Psoas muscle (tissue), 8 donors: ENCODE measurements around the gene CLCNKA. TPM values are rescaled to one million over a fixed set of nuclear protein-coding genes. Genes with fewer than 3 reads are reported as not detected.

Source experiments
- ATAC-seq, 4 donors: fragments of 200-7000 bp; cut with Tn5 transposase; one replicate each; pipeline ENCODE4 v1.9.1; 2020; ENCODE audit warnings: moderate library complexity in 3 of 4, mild to moderate bottlenecking in 2 of 4
- DNase-seq, 2 donors: peaks; one replicate each; pipeline ENCODE4 v3.0.0-alpha.2; 2020
- H3K27ac ChIP-seq: fragments of 200-600 bp; one replicate; pipeline ENCODE4 v1.8.0; 2022
- H3K27me3 ChIP-seq, 3 donors: fragments of 200-600 bp in 1 of 3; one replicate each; pipeline versions ENCODE4 v1.6.1 to v1.8.0; 2013 to 2022; ENCODE audit warnings: low read length in 2 of 3, mild to moderate bottlenecking in 2 of 3, moderate library complexity in 1 of 3; ENCODE audit not compliant: insufficient read depth in 3 of 3
- H3K36me3 ChIP-seq, 2 donors: fragments of 200-600 bp in 1 of 2; one replicate each; pipeline versions ENCODE4 v1.6.1 to v1.8.0; 2013 to 2022; ENCODE audit warnings: low read depth in 1 of 2, mild to moderate bottlenecking in 1 of 2, moderate library complexity in 1 of 2; ENCODE audit not compliant: insufficient read depth in 1 of 2
- H3K4me1 ChIP-seq: fragments of 200-600 bp; one replicate; pipeline ENCODE4 v1.8.0; 2022
- H3K4me3 ChIP-seq: fragments of 200-600 bp; one replicate; pipeline ENCODE4 v1.8.0; 2022; ENCODE audit warnings: mild to moderate bottlenecking
- H3K9me3 ChIP-seq: fragments of 200-600 bp; one replicate; pipeline ENCODE4 v1.8.0; 2022
- WGBS, 3 donors: extraction: QIAGEN DNeasy Blood & Tissue Kit; methylation state at CpG; one replicate each; pipeline versions ENCODE4 v1.1.6 to v1.1.7; 2013; 5-methylcytosine and 5-hydroxymethylcytosine counted together
- intact Hi-C, 2 donors: fragments of 100-400 bp; cut with DNase I; formaldehyde crosslinking; loops; one replicate each; pipeline versions ENCODE4 v1.11.0 to v1.14.2; 2022
- polyA plus RNA-seq, 3 donors: library from polyadenylated mRNA; stranded (reverse); fragments of 200-250 nt; gene quantifications; one replicate each; pipeline ENCODE4 v1.2.3, GENCODE V29; 2013
- total RNA-seq, 4 donors: library from RNA; stranded (reverse); fragmentation: NEBNext Ultra II Directional in 2 of 4; extraction: Animal tissue kit (Norgen Biotek cat#: 25700) in 2 of 4; gene quantifications; one replicate each; pipeline versions ENCODE4 v1.2.1 to v1.2.4, GENCODE V29; 2021 to 2023
- TF ChIP-seq, protein P1 (sequence below): fragments of 200-600 bp; IDR thresholded peaks from one replicate; pipeline ENCODE4 v1.8.0; 2022; ENCODE audit warnings: antibody characterized with exemption
- donor health status: healthy with polysubstance abuse.
- donor health status: DM: no; HTN: no; CAD: no; lungs with moderate emphysema.
- donor health status: Bipolar disorder and iron deficiency.
- donor health status: healthy.
- donor health status: DM: yes; HTN: yes; CAD: no.
- donor health status: DM: no; HTN: no; CAD: no.
- donor health status: DM: no; HTN: no; CAD: no.
- donor health status: DM: yes; HTN: yes; CAD: no.

Gene CLCNKA
- total and polyA plus RNA-seq, 7 donors: 0.30 to 2.2 (median 1.2) TPM

DNA sequence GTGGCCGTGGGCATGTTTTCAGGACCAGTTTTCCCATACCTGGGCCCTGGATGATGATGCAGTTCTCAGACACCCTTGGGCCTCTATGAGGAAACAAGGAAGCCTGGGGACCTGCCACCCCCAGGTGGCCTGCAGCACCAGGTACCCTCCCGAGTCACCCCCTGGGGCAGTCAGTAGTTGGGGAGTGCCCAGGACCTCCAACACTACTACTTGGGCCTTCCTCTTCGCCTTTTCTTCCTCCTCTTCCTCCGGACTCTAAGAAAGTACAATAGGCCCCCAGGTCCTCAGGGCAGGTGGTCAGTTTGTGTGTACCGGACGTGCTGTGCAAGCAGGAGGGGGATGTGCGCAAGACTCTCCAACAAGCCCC is 29.7 kb upstream of the CLCNKA start:
- Histone ChIP-seq H3K4me3 (no peak overlapping the region), H3K4me1 (no peaks in the 10 kb centered on the region), H3K27me3 (no peaks in the 10 kb centered on the region), H3K9me3 (no peaks in the 10 kb centered on the region), H3K36me3 (no peaks in the 10 kb centered on the region), H3K27ac (no peak overlapping the region)
- no peak for DNase-seq
- 89 to 96% (median 94%) methylated on average over 7 of the region's 7 CpGs for WGBS, 3 donors
- TF ChIP-seq, protein P1, sequence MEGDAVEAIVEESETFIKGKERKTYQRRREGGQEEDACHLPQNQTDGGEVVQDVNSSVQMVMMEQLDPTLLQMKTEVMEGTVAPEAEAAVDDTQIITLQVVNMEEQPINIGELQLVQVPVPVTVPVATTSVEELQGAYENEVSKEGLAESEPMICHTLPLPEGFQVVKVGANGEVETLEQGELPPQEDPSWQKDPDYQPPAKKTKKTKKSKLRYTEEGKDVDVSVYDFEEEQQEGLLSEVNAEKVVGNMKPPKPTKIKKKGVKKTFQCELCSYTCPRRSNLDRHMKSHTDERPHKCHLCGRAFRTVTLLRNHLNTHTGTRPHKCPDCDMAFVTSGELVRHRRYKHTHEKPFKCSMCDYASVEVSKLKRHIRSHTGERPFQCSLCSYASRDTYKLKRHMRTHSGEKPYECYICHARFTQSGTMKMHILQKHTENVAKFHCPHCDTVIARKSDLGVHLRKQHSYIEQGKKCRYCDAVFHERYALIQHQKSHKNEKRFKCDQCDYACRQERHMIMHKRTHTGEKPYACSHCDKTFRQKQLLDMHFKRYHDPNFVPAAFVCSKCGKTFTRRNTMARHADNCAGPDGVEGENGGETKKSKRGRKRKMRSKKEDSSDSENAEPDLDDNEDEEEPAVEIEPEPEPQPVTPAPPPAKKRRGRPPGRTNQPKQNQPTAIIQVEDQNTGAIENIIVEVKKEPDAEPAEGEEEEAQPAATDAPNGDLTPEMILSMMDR: no peak
- no peak for ATAC-seq
- intact Hi-C loops: no loop called here

GRCh38 chr1:15992582-15993500 is 29.0 kb upstream of the CLCNKA start:
- Histone ChIP-seq H3K9me3 (no peaks in the 10 kb centered on the region), H3K36me3 (no peaks in the 10 kb centered on the region), H3K27ac (no peak overlapping the region), H3K4me1 (no peaks in the 10 kb centered on the region), H3K27me3 (no peaks in the 10 kb centered on the region), H3K4me3 (no peak overlapping the region)
- no peak for ATAC-seq
- TF ChIP-seq, protein P1: no peak
- WGBS, 3 donors: 76 to 82% (median 79%) methylated on average over 17 of the region's 17 CpGs
- intact Hi-C loops: no loop called here
- DNase-seq: no peak

DNA sequence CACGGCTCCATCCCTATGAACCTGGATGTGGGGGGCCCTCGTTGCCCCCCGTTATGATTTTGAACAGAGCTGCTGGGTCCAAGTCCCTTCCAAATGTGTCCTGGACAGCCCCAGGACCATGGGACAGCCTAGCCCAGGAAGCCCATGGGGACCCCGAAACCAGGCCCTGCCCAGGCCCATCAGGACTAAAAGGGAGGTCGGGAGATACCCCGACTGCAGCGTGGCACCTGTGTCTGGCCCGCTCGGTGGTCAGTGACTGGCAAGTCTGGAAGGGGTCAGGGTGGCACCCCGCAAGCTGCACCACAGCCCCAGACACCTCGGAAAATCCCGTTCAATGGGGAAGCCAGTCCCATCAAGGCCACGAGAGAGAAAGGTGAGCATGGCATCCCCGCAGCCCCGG is 28.2 kb upstream of the CLCNKA start:
- 88 to 94% (median 92%) methylated on average over 14 to 15 of the region's 15 CpGs for WGBS, 3 donors

GRCh38 chr1:15994081-15994480 is 27.8 kb upstream of the CLCNKA start:
- WGBS, 3 donors: 79 to 84% (median 80%) methylated on average over 10 of the region's 10 CpGs
- H3K4me1 ChIP-seq: no peaks in the 10 kb centered on the region
- H3K27me3 ChIP-seq: no peaks in the 10 kb centered on the region
- intact Hi-C loops: loop anchor here in 1 of 2 donors (2.0 kb wide), 1 partner anchor 177 kb away; no protein-coding TSS in a partner anchor
- H3K9me3 ChIP-seq: no peaks in the 10 kb centered on the region
- H3K4me3 ChIP-seq: no peak overlapping the region
- no peak for ATAC-seq
- H3K27ac ChIP-seq: no peak overlapping the region
- TF ChIP-seq, protein P1: no peak
- H3K36me3 ChIP-seq: no peaks in the 10 kb centered on the region
- DNase-seq: no peak

More for the DNA sequence above, 28.2 kb upstream of the CLCNKA start:
- Histone ChIP-seq H3K9me3 (no peaks in the 10 kb centered on the region), H3K36me3 (no peaks in the 10 kb centered on the region), H3K4me3 (no peak overlapping the region), H3K27me3 (no peaks in the 10 kb centered on the region), H3K27ac (no peak overlapping the region), H3K4me1 (no peaks in the 10 kb centered on the region)
- no peak for DNase-seq
- TF ChIP-seq, protein P1: no peak
- ATAC-seq: no peak
- intact Hi-C loops: loop anchor here in 1 of 2 donors (2.0 kb wide), 1 partner anchor 177 kb away; no protein-coding TSS in a partner anchor
